ENCODE results near the gene RAB10.
A peak's percentile ranks its signal among the peaks of the same experiment; 100 is the strongest.
"Not testable (repeated sequence)": the region's sequence is repeated elsewhere in the genome, so short reads cannot be mapped to it uniquely, and the experiment has no call there.

Gene RAB10

DNA sequence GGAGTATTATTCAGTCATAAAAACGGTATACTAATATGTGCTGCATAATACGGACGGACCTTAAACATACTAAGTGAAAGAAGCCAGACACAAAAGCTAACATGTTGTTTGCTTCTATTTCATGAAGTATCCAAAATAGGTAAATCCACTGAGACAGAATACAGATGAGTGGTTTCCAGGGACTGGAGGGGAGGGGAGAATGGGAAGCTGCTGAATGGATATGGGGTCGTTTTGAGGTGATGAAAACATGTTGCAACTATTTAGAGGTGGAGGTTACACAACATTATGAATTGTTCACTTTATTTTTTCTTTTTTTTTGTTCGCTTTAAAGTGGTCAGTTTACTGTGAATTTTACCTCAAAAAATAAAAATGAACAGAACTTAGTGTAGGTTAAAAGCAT, 52.9 kb downstream of the RAB10 start:
- ATAC-seq (no peak), DNase-seq (ENCODE audit: low spot score in 2 of 2) (no peak)
- Mint-ChIP-seq H3K27ac (peak overlapping the region; percentile 73), H3K4me3 (peak overlapping the region; percentile 59), H3K36me3 (peaks cover 12% of the 10 kb centered on the region), H3K9me3 (peaks cover 5% of the 10 kb centered on the region), H3K4me1 (peaks cover 52% of the 10 kb centered on the region)

- ATAC-seq (peak; percentile 62), DNase-seq (ENCODE audit: low spot score in 2 of 2) (no peak)
- H3K36me3 Mint-ChIP-seq: peaks cover 13% of the 10 kb centered on the region
- no peak overlapping the region for H3K4me3 Mint-ChIP-seq
- peak overlapping the region; percentile 53 for H3K27ac Mint-ChIP-seq
- peaks cover 65% of the 10 kb centered on the region for H3K4me1 Mint-ChIP-seq
- no peaks in the 10 kb centered on the region for H3K9me3 Mint-ChIP-seq
Observed at GRCh38 chr2:26088038-26088643, 54.3 kb downstream of the RAB10 start.

- not testable (repeated sequence) for DNase-seq (ENCODE audit: low spot score in 2 of 2); H3K9me3 Mint-ChIP-seq; ATAC-seq; H3K4me3 Mint-ChIP-seq
- Mint-ChIP-seq H3K4me1 (peaks cover 63% of the 10 kb centered on the region), H3K36me3 (peaks cover 21% of the 10 kb centered on the region), H3K27ac (peak overlapping the region; percentile 53)
Observed at GRCh38 chr2:26088931-26089330, 55.0 kb downstream of the RAB10 start.

DNA sequence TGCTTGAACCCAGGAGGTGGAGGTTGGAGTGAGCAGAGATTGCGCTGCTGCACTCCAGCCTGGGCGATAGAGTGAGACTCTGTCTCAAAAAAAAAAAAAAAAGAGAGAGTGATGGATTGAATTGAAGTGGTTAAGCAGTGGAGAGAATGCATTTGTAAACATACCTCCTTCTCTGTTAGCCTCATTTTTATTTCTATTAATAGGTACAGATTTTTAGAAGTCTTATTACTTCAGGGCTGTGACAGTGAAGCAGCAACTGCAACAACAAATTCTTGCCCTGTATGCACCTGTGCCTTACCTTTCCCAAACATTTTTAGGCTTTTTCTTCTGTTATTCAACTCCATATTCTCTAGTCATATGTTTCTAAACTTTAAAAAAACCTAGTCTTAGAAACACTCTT, 55.5 kb downstream of the RAB10 start:
- H3K9me3 Mint-ChIP-seq: no peaks in the 10 kb centered on the region
- peaks cover 59% of the 10 kb centered on the region for H3K4me1 Mint-ChIP-seq
- ATAC-seq (no peak), DNase-seq (ENCODE audit: low spot score in 2 of 2) (no peak)
- no peak overlapping the region for H3K4me3 Mint-ChIP-seq
- H3K27ac Mint-ChIP-seq: no peak overlapping the region
- peaks cover 25% of the 10 kb centered on the region for H3K36me3 Mint-ChIP-seq

DNA sequence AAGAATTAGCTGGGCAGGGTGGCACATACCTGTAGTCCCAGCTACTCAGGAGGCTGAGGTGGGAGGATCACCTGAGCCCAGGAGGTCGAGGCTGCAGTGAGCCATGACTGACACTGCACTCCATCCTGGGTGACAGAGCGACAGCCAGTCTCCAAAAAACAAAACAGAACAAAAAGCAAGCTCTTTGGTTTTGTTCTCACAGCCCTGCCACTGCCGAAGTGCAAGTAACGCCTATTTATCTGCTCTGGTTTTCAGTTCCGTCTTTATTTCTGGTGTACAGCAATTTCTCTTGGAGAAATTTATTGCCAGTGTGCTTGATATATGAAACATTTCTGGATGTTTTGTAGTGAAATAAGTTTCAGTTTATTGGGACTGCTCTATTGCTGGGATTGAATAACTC, 61.9 kb downstream of the RAB10 start:
- no peaks in the 10 kb centered on the region for H3K9me3 Mint-ChIP-seq
- H3K36me3 Mint-ChIP-seq: peaks cover 36% of the 10 kb centered on the region
- no peak for DNase-seq (ENCODE audit: low spot score in 2 of 2)
- H3K4me3 Mint-ChIP-seq: no peak overlapping the region
- H3K4me1 Mint-ChIP-seq: peaks cover 43% of the 10 kb centered on the region
- no peak overlapping the region for H3K27ac Mint-ChIP-seq
- ATAC-seq: no peak

DNA sequence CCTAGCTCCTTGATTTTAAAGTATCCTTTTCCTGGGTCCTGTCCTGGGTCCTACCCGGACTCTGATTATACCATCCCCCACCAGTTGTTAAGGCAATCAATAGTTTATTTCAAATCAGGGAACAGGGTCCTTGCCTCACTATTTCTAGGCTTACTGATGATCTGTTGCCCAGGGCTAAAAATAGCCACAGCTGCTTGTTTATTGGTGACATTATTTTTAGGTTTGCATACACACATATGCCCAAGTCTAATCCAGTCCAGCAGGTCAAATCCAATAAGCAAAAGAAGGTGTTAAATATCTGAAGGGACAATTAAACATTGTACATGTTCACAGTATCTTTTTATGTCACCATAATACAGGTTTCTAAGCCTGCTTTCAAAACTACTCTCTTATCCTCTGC, 66.0 kb downstream of the RAB10 start:
- Mint-ChIP-seq H3K9me3 (no peaks in the 10 kb centered on the region), H3K36me3 (peaks cover 31% of the 10 kb centered on the region), H3K4me3 (no peak overlapping the region), H3K27ac (peak overlapping the region; percentile 45), H3K4me1 (peaks cover 20% of the 10 kb centered on the region)
- DNase-seq (ENCODE audit: low spot score in 2 of 2) (no peak), ATAC-seq (no peak)

DNA sequence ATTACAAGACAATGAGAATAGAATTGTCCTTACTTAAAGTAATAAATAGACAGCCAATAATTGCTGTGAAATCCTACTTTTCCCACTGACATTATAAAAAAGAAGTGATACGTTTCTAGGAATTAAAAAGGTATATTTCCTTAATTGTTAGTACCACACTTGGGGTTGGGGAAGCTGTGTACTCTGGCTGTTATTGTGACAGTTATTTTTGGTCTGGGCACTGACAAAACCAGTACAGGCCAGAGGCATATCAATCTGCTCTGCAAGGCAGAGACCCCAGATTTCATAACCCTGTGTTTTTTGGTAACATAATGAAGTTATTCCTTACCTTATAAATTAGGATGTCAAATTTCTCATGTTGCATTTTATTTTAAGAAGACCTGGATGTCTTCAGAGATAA, 66.5 kb downstream of the RAB10 start:
- Mint-ChIP-seq H3K36me3 (peaks cover 36% of the 10 kb centered on the region), H3K4me1 (peaks cover 20% of the 10 kb centered on the region), H3K27ac (no peak overlapping the region), H3K9me3 (no peaks in the 10 kb centered on the region), H3K4me3 (no peak overlapping the region)
- no peak for ATAC-seq
- DNase-seq (ENCODE audit: low spot score in 2 of 2): no peak

GRCh38 chr2:26103752-26104151, 69.9 kb downstream of the RAB10 start:
- peaks cover under 1% of the 10 kb centered on the region for H3K4me1 Mint-ChIP-seq
- DNase-seq (ENCODE audit: low spot score in 2 of 2): no peak
- H3K4me3 Mint-ChIP-seq: no peak overlapping the region
- no peak overlapping the region for H3K27ac Mint-ChIP-seq
- H3K9me3 Mint-ChIP-seq: no peaks in the 10 kb centered on the region
- H3K36me3 Mint-ChIP-seq: peaks cover 37% of the 10 kb centered on the region
- ATAC-seq: no peak

DNA sequence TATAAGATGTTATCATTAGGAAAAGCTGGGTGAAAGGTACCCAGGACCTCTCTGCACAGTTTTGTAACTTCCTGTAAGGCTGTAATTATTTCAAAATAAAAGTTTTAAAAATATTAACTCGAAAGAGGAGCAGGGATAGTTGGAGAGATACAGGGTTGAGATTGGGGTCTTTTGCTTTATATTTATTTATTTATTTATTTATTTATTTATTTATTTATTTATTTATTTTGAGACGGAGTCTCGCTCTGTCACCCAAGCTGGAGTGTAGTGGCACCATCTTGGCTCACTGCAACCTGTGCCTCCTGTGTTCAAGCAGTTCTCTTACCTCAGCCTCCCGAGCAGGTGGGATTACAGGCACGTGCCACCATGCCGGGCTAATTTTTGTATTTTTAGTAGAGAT, 74.8 kb downstream of the RAB10 start:
- peaks cover 69% of the 10 kb centered on the region for H3K36me3 Mint-ChIP-seq
- H3K4me1 Mint-ChIP-seq: peaks cover 11% of the 10 kb centered on the region
- H3K27ac Mint-ChIP-seq: not testable (repeated sequence)

GRCh38 chr2:26112201-26112600, 78.3 kb downstream of the RAB10 start:
- Mint-ChIP-seq H3K4me1 (peaks cover 11% of the 10 kb centered on the region), H3K36me3 (peaks cover 73% of the 10 kb centered on the region), H3K27ac (no peak overlapping the region), H3K4me3 (no peak overlapping the region), H3K9me3 (no peaks in the 10 kb centered on the region)
- DNase-seq (ENCODE audit: low spot score in 2 of 2) (no peak), ATAC-seq (no peak)

More for the DNA sequence above, 74.8 kb downstream of the RAB10 start:
- not testable (repeated sequence) for H3K4me3 Mint-ChIP-seq; ATAC-seq; DNase-seq (ENCODE audit: low spot score in 2 of 2); H3K9me3 Mint-ChIP-seq

DNA sequence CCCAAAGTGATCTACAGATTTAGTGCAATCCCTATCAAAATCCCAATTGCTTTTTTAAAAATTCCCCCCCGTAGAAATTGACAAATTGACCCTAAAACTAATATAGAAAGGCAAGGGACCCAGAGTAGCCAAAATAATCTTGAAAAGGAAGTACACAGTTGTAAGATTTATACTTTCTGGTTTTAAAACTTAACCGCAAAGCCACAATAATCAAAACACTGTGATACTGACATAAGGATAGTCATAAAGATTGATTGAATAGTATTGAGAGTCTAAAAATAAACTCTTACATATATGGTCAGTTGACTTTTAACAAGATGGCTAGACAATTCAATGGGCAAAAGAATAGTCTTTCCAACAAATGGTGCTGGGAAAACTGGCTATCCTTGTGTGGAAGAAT, 80.3 kb downstream of the RAB10 start:
- Mint-ChIP-seq H3K9me3 (no peaks in the 10 kb centered on the region), H3K36me3 (peaks cover 73% of the 10 kb centered on the region), H3K4me1 (peaks cover 11% of the 10 kb centered on the region), H3K27ac (no peak overlapping the region), H3K4me3 (no peak overlapping the region)
- no peak for DNase-seq (ENCODE audit: low spot score in 2 of 2)
- peak; percentile 37 for ATAC-seq

DNA sequence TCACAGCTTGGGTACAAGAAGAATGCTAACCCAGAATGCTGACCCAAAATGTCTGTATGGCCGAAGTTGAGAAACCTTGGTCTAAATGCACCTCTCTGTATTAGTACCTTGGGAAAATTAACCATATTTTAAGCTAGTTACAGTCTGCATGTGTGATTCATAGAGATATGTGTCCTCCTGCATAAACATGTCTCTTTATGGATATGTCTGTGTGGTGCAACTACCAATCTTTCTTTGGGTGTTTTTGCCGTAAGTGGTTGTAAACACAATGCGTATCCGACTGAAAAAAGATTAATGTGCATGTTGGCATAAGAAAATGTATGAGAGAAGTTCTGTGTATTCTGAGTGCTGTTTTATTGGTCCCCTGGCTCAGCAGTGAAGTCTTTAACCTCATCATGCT, 84.8 kb downstream of the RAB10 start:
- Mint-ChIP-seq H3K27ac (no peak overlapping the region), H3K9me3 (no peaks in the 10 kb centered on the region), H3K36me3 (peaks cover 38% of the 10 kb centered on the region), H3K4me1 (peaks cover 13% of the 10 kb centered on the region), H3K4me3 (no peak overlapping the region)
- DNase-seq (ENCODE audit: low spot score in 2 of 2) (no peak), ATAC-seq (no peak)

- DNase-seq (ENCODE audit: low spot score in 2 of 2): no peak
- H3K36me3 Mint-ChIP-seq: peaks cover 34% of the 10 kb centered on the region
- no peak overlapping the region for H3K27ac Mint-ChIP-seq
- no peak for ATAC-seq
- H3K4me3 Mint-ChIP-seq: no peak overlapping the region
- H3K9me3 Mint-ChIP-seq: no peaks in the 10 kb centered on the region
- H3K4me1 Mint-ChIP-seq: peaks cover 16% of the 10 kb centered on the region
Observed at GRCh38 chr2:26119521-26119920, 85.6 kb downstream of the RAB10 start.

- ATAC-seq: no peak
- no peak overlapping the region for H3K4me3 Mint-ChIP-seq
- peak overlapping the region; percentile 71 for H3K27ac Mint-ChIP-seq
Observed at GRCh38 chr2:26122630-26123029, 88.7 kb downstream of the RAB10 start.

DNA sequence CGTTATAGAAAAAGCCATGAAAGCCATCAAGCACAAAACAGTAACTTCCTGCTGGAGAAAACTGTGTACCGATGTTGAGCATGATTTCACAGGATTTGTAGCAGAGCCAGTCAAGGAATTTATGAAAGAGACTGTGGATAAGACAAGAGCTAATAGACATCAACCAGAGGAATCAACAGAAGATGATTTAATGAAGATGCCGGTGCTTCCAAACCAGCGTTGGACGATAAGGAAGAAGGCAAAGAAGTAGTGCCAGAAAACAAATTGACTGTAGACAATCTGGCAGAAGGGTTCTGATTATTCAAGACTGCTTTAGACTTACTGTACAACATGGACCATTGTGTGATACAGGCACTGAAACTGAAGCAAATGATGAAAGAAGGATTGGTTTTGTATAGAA, 89.5 kb downstream of the RAB10 start:
- peak overlapping the region; percentile 71 for H3K27ac Mint-ChIP-seq
- no peak for ATAC-seq
- H3K9me3 Mint-ChIP-seq: no peaks in the 10 kb centered on the region
- H3K4me1 Mint-ChIP-seq: peaks cover 20% of the 10 kb centered on the region
- no peak overlapping the region for H3K4me3 Mint-ChIP-seq
- H3K36me3 Mint-ChIP-seq: peaks cover 30% of the 10 kb centered on the region
- no peak for DNase-seq (ENCODE audit: low spot score in 2 of 2)

More at GRCh38 chr2:26122630-26123029, 88.7 kb downstream of the RAB10 start:
- H3K4me1 Mint-ChIP-seq: peaks cover 20% of the 10 kb centered on the region
- no peak for DNase-seq (ENCODE audit: low spot score in 2 of 2)
- peaks cover 22% of the 10 kb centered on the region for H3K36me3 Mint-ChIP-seq
- H3K9me3 Mint-ChIP-seq: no peaks in the 10 kb centered on the region

- no peaks in the 10 kb centered on the region for H3K9me3 Mint-ChIP-seq
- DNase-seq (ENCODE audit: low spot score in 2 of 2): no peak
- H3K27ac Mint-ChIP-seq: no peak overlapping the region
- H3K4me3 Mint-ChIP-seq: no peak overlapping the region
- H3K4me1 Mint-ChIP-seq: peaks cover 27% of the 10 kb centered on the region
- H3K36me3 Mint-ChIP-seq: peaks cover 56% of the 10 kb centered on the region
- ATAC-seq: no peak
Observed at GRCh38 chr2:26126074-26126473, 92.2 kb downstream of the RAB10 start.

DNA sequence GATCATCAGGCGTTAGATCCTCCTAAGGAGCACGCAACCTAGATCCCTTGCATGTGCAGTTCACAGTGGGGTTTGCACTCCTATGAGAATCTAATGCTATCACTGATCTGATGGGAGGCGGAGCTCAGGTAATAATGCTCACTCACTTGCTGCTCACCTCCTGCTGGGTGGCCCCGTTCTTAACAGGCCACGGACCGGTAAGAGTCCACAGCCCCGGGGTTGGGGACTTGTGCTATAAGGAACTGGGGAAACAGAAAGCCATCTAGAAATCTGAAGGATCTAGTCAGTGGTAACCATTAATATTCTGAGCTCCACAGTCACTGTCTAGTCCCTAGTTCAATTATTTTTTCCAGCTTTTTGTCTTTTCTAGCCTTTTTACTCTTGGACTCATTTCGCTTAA, 94.3 kb downstream of the RAB10 start:
- no peak overlapping the region for H3K27ac Mint-ChIP-seq
- no peak for ATAC-seq
- no peaks in the 10 kb centered on the region for H3K9me3 Mint-ChIP-seq
- H3K36me3 Mint-ChIP-seq: peaks cover 72% of the 10 kb centered on the region
- H3K4me1 Mint-ChIP-seq: peaks cover 19% of the 10 kb centered on the region
- no peak overlapping the region for H3K4me3 Mint-ChIP-seq
- no peak for DNase-seq (ENCODE audit: low spot score in 2 of 2)
